Liver (tissue), 3 donors: ENCODE measurements around the gene CARHSP1.
"Not testable (repeated sequence)": the region's sequence is repeated elsewhere in the genome, so short reads cannot be mapped to it uniquely, and the experiment has no call there.

Experiments used
- JUND ChIP-seq, 2 donors: IDR thresholded peaks; 2 replicates each; pipeline ENCODE4 v1.6.1; 2016; ENCODE audit warnings: antibody characterized with exemption in 2 of 2
- NR2F2 ChIP-seq: IDR thresholded peaks from 2 replicates; pipeline ENCODE4 v1.6.1; 2016; ENCODE audit warnings: antibody characterized with exemption
- TAF1 ChIP-seq: conservative IDR thresholded peaks from 2 replicates; pipeline ENCODE4 v1.6.1; 2016; ENCODE audit warnings: antibody characterized with exemption, mild to moderate bottlenecking
- TF ChIP-seq, protein P1 (sequence below): fragments of 150-350 bp; IDR thresholded peaks from 2 replicates; pipeline ENCODE4 v1.5.1; 2017; ENCODE audit warnings: improper control_type of control experiment, low read depth, low read length; ENCODE audit not compliant: missing input control
- TF ChIP-seq, protein P2 (sequence below): IDR thresholded peaks from 2 replicates; pipeline ENCODE4 v1.6.1; 2016; ENCODE audit warnings: antibody characterized with exemption
- donor health status: healthy.
- donor health status: healthy.

DNA sequence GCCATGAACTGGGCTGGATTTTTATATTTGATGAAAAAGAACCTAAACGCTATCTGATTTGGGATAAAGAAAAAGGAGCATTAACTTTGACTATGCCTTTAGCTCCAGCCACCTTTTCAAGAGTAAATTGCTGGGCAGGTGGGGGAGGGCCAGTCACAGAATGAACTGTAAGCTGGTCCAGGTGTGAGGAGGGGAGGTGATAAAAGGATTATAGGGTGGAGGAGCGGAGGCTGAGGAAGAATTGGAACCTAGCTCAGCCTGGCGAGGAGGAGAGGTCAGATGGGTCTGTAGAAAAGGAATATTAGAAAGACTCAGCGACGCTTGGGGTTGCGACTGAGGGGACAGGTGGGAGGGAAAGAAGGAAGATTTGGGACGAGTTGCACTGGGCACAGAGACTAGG is 32.0 kb downstream of the CARHSP1 start:
- TF ChIP-seq, protein P1, sequence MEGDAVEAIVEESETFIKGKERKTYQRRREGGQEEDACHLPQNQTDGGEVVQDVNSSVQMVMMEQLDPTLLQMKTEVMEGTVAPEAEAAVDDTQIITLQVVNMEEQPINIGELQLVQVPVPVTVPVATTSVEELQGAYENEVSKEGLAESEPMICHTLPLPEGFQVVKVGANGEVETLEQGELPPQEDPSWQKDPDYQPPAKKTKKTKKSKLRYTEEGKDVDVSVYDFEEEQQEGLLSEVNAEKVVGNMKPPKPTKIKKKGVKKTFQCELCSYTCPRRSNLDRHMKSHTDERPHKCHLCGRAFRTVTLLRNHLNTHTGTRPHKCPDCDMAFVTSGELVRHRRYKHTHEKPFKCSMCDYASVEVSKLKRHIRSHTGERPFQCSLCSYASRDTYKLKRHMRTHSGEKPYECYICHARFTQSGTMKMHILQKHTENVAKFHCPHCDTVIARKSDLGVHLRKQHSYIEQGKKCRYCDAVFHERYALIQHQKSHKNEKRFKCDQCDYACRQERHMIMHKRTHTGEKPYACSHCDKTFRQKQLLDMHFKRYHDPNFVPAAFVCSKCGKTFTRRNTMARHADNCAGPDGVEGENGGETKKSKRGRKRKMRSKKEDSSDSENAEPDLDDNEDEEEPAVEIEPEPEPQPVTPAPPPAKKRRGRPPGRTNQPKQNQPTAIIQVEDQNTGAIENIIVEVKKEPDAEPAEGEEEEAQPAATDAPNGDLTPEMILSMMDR, result not testable (repeated sequence)
- not testable (repeated sequence) for TF ChIP-seq TAF1; NR2F2; JUND (IDR thresholded peaks at IDR 0.05)
- TF ChIP-seq, protein P2, sequence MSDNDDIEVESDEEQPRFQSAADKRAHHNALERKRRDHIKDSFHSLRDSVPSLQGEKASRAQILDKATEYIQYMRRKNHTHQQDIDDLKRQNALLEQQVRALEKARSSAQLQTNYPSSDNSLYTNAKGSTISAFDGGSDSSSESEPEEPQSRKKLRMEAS, result not testable (repeated sequence)
